G401.6 (cell line): ENCODE results near the gene ZMIZ1.
"Not testable (repeated sequence)": the region's sequence is repeated elsewhere in the genome, so short reads cannot be mapped to it uniquely, and the experiment has no call there.

Source experiments
- FAIRE-seq: peaks from 2 replicates; lab custom pipeline; 2012; peaks lifted over from hg19 to GRCh38; lab: Jason Lieb, UNC

Gene ZMIZ1

GRCh38 chr10:79269969-79270368 is 201.2 kb downstream of the ZMIZ1 start:
- FAIRE-seq = no peak

- FAIRE-seq = no peak
Measured at GRCh38 chr10:79270466-79271246, 201.9 kb downstream of the ZMIZ1 start.

GRCh38 chr10:79272353-79272752 is 203.6 kb downstream of the ZMIZ1 start:
- FAIRE-seq = no peak

- FAIRE-seq = no peak
Measured at GRCh38 chr10:79273604-79274003, 204.8 kb downstream of the ZMIZ1 start.

GRCh38 chr10:79274279-79275104 is 205.7 kb downstream of the ZMIZ1 start:
- no peak for FAIRE-seq

- FAIRE-seq = no peak
Measured at GRCh38 chr10:79275105-79275430, 206.3 kb downstream of the ZMIZ1 start.

DNA sequence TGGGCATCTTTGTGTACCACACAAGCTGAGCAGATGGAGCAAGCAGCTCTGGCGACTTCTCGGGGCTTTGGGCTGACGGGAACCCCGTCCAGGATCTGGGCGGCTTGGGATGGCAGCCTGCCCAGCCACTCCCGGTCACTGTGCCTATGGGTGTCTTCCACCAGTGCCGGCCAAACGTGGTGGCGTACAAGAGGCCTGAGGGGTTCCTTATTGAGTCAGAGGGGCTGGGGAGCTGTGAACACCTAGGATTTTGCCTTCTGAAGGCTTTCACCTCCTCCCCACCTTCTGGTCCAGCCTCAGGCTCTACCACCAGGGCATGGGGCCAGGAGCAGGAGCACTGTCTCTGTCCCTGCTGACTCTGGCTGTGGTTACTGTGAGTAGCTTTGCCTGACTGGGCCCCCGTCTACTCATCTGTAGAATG is 206.7 kb downstream of the ZMIZ1 start:
- no peak for FAIRE-seq

DNA sequence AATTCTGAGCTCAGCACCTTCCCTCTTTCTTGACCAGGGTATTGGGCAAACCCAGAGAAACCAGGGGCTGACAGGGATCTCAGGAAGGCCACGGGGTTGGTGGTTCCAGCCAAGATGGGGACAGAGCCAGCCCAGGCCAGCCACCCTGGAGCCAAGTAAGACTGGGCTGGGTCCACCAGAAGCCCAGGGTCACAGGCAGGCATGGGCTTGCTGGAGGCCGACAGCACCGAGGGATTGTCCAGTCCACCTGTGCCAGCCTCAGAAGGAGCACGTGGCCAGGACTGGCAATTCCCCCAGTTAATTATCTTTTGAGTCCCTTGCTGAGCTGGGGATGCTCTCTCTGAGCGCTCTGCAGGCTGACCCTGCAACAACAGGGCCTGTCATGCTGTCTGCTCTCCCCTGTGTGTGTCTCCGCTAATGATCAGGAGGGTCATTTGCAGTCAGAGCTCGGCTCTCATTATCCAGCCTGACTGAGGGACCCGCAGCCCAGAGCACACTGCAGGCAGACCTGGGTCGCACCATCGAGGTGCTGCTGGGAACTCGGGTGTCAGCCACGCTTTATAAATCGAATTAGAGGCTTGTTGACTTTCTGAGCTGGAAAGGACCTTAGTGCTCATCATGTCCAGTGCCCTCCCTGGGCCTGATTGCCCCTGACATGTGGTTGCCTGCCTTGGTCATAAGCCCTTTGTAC is 209.0 kb downstream of the ZMIZ1 start:
- no peak for FAIRE-seq

DNA sequence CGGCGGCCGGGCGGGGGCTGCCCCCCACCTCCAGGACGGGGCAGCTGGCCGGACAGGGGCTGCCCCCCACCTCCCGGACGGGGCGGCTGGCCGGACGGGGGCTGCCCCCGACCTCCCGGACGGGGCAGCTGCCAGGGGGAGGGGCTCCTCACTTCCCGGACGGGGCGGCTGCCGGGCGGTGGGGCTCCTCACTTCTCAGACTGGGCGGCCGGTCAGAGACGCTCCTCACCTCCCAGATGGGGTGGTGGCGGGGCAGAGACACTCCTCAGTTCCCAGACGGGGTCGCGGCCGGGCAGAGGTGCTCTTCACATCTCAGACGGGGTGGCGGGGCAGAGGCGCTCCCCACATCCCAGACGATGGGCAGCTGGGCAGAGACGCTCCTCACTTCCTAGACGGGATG is 210.3 kb downstream of the ZMIZ1 start:
- not testable (repeated sequence) for FAIRE-seq

DNA sequence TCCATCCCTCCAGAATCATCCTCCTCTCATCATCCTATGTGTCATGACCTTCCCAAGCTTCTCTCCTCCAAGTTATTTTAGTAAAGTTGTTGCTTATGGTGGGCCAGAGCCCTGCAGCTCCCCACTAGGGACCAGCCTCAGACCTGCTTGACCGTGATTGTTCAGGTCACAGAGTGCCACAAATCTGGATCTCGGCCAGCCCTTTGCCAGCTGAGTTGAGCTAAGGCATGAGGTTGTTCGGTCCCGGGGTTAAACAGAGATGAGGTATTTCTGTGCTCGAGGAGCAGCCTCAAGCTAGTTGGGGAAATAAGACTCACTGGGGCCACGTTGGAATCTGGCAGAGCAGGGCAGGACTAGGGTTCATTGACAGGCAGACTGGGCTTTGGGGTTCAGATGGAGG is 212.2 kb downstream of the ZMIZ1 start:
- no peak for FAIRE-seq

- FAIRE-seq = no peak
Measured at GRCh38 chr10:79282388-79282787, 213.6 kb downstream of the ZMIZ1 start.

GRCh38 chr10:79283616-79284015 is 214.8 kb downstream of the ZMIZ1 start:
- FAIRE-seq = no peak

DNA sequence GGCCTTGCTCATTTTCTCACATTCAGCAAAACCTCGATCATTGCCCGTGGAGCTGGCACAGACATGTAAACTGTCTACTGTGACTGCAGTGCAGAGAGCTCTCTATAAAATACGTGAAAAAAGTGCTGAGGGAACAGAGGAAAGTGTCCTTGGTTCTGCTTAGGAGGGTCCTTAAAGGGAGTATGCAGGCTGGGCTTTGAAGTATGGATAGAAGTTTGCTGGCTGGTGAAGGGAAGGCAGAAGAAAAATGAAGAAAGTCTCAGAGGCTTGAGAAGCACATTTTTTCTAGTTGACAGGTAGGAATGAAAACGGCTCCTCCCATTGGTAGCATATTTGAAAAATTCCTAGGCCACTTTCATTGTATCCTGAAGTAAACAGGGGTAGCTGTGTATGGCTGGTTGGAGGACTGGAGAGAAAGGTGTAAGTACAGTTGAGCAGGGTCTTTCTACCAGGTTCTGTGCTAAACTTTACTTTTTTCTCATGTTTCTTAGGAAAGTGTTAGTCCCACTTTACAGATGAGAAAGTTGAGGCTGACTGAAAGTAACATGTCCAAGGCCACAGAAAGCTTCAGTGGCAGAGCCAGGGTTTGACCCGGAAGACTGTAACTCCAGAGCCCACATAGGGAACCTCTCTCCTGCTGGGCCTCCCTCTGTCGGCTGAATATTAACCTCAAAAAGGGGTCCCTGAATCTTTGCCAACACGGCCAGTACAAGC is 215.5 kb downstream of the ZMIZ1 start:
- no peak for FAIRE-seq

- no peak for FAIRE-seq
Measured at GRCh38 chr10:79285315-79286197, 216.8 kb downstream of the ZMIZ1 start.

DNA sequence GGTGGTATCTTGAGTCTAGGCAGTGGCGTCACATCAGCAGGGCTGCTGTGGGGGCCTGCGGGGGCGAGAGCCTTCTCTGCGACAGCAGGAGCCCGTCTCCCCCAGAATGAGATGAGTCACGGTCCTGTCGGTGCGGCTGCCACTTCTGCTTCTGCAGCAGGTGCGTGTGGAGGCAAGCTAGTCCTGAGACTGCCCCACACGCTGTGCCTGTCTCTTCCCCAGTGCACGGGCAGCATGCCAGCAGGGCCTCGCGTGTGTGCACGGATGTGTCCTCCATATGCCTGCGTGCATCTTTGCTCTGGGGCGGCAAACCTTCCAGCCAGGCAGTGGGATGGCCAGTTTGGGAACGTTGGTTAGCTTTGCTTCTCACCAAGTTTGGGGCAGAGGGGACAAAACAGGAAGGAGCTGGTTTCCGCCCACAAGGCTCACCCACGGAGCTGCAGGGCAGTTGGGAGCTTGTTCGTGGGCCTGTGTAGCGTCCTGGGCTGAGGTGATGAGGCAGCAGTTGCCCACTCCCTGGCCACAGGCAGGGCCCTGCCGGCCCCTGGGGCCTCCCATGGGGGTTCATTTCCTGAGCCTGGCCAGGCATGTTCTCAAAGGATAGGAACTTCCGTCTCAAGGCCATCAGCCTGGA is 217.7 kb downstream of the ZMIZ1 start:
- no peak for FAIRE-seq

- no peak for FAIRE-seq
Measured at GRCh38 chr10:79287973-79288723, 219.4 kb downstream of the ZMIZ1 start.

- no peak for FAIRE-seq
Measured at GRCh38 chr10:79289801-79290200, 221.0 kb downstream of the ZMIZ1 start.

DNA sequence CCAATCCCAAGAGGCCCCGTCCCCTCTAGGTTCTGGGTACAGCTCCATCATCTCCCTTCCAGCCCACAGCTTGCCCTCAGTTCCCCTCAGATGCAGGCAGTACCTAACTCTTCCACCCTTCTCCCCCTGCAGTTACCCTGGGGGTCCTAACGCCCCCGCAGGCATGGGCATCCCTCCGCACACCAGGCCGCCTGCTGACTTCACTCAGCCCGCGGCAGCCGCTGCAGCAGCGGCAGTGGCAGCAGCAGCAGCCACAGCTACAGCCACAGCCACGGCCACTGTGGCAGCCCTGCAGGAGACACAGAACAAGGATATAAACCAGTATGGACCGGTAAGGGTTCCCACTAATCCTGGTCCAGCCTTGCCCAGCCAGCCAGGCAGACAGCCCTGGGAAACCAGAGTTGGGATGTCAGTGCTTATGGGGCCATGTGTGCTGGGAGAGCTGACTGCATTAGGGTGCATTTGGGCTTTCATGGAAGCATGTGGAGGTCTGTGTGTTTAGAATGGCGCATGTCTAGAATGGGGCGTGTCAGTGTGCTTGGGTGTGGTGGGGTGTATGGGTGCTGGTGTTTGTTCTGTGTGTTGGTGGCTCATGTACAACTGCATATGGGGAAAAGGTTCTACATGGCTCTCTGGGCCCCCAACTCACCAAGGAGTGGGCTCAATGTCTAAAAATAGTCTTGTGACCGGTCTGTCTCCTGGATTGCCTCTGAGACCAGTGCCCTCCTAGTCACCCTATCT is 223.4 kb downstream of the ZMIZ1 start:
- no peak for FAIRE-seq
